HCT116 (cell line): ENCODE data around the gene UBE2L5. TPM values are rescaled to one million over a fixed set of nuclear protein-coding genes. Genes with fewer than 3 reads are reported as not detected.

Source experiments
- ATAC-seq: fragments of 200-7000 bp; cut with Tn5 transposase; 2 replicates; pipeline ENCODE4 v1.9.1; 2020; ENCODE audit warnings: mild to moderate bottlenecking, moderate library complexity
- BruUV-seq: library from RNA; stranded (reverse); fragments of 400-500 nt; replicated peaks from 2 replicates; lab custom pipeline; 2021; lab: Mats Ljungman, UMichigan
- CTCF ChIA-PET: fragments of 300-600 bp; sonication (Branson Sonifier 250); formaldehyde crosslinking; loops from one replicate; lab custom pipeline; 2021; ENCODE audit warnings: antibody characterized with exemption; lab: Charles Lee
- POLR2A ChIA-PET: fragments of 300-600, 350-600 bp; sonication (Branson Sonifier 250); formaldehyde crosslinking; loops from one replicate; lab custom pipeline; 2021; ENCODE audit warnings: antibody characterized with exemption; lab: Charles Lee
- RAD21 ChIA-PET, 2 experiments: fragments of 300-600 bp; sonication (Branson Sonifier 250); formaldehyde crosslinking; loops; one replicate each; lab custom pipeline; 2023; ENCODE audit warnings: low total read pairs in 2 of 2; ENCODE audit not compliant: uncharacterized antibody in 2 of 2, unreplicated experiment in 2 of 2, low non-redundant PET in 1 of 2; lab: Charles Lee
- DNase-seq: peaks from one replicate; pipeline ENCODE4 v3.0.0-alpha.2; 2010; ENCODE audit warnings: low read depth, low spot score
- H2AFZ ChIP-seq: fragments of 200-600 bp; shearing (Covaris generic), sonication (generic); 2 replicates; pipeline ENCODE4 v1.6.1; 2017; ENCODE audit warnings: low read depth, mixed run types, mixed read lengths, antibody characterized with exemption, low read length; ENCODE audit not compliant: poor library complexity, severe bottlenecking
- H3K27ac ChIP-seq: 2 replicates; pipeline ENCODE4 v1.5.1; 2012; ENCODE audit warnings: low read depth, low read length
- H3K27me3 ChIP-seq: fragments of 200-600 bp; sonication (generic); 2 replicates; pipeline ENCODE4 v1.6.1; 2016; ENCODE audit warnings: mixed run types, low read length, mixed read lengths; ENCODE audit not compliant: insufficient read depth
- H3K36me3 ChIP-seq, 2 experiments: fragments of 200-500 bp in 1 of 2; fragments of 200-600 bp in 1 of 2; sonication (Bioruptor generic) in 1 of 2; sonication (generic) in 1 of 2; 2 replicates each; pipeline versions ENCODE4 v1.5.1 to v1.6.1; 2014 to 2016; ENCODE audit warnings: low read length in 2 of 2, inconsistent platforms in 1 of 2, mixed read lengths in 1 of 2, mixed run types in 1 of 2; ENCODE audit not compliant: insufficient read depth in 2 of 2, control insufficient read depth in 1 of 2
- H3K4me1 ChIP-seq, 2 experiments: fragments of 200-600 bp in 1 of 2; sonication (generic) in 1 of 2; 2 replicates each; pipeline versions ENCODE4 v1.5.1 to v1.6.1; 2012 to 2017; ENCODE audit warnings: low read length in 2 of 2, inconsistent platforms in 1 of 2, mild to moderate bottlenecking in 1 of 2, mixed read lengths in 1 of 2, mixed run types in 1 of 2, moderate library complexity in 1 of 2; ENCODE audit not compliant: insufficient read depth in 2 of 2, control insufficient read depth in 1 of 2
- H3K4me2 ChIP-seq: fragments of 200-600 bp; sonication (generic); 2 replicates; pipeline ENCODE4 v1.6.1; 2017; ENCODE audit warnings: mixed run types, low read length, mixed read lengths
- H3K4me3 ChIP-seq, 2 experiments: fragments of 200-600 bp in 1 of 2; sonication (generic) in 1 of 2; replicated peaks in 1 of 2; 2 replicates each; pipeline ENCODE4 v1.5.1; 2011 to 2016; ENCODE audit warnings: low read length in 2 of 2, control low read depth in 1 of 2, low read depth in 1 of 2, mild to moderate bottlenecking in 1 of 2, mixed read lengths in 1 of 2, mixed run types in 1 of 2
- H3K79me2 ChIP-seq: fragments of 200-600 bp; sonication (generic); 2 replicates; pipeline ENCODE4 v1.6.1; 2017; ENCODE audit warnings: mild to moderate bottlenecking, mixed run types, low read length, moderate library complexity, mixed read lengths; ENCODE audit not compliant: insufficient read depth
- H3K9ac ChIP-seq: fragments of 200-600 bp; sonication (generic); 2 replicates; pipeline ENCODE4 v1.6.1; 2016; ENCODE audit warnings: low read length, mixed read lengths
- H3K9me2 ChIP-seq: fragments of 200-600 bp; sonication (generic), shearing (Covaris generic); 2 replicates; pipeline ENCODE4 v1.6.1; 2017; ENCODE audit warnings: mixed run types, mild to moderate bottlenecking, moderate library complexity; ENCODE audit not compliant: insufficient read depth
- H3K9me3 ChIP-seq, 2 experiments: fragments of 200-500 bp in 1 of 2; fragments of 200-600 bp in 1 of 2; sonication (Bioruptor generic) in 1 of 2; sonication (generic) in 1 of 2; 2 replicates each; pipeline ENCODE4 v1.6.1; 2014 to 2017; ENCODE audit warnings: low read length in 2 of 2, mixed read lengths in 2 of 2, inconsistent platforms in 1 of 2, low read depth in 1 of 2, mild to moderate bottlenecking in 1 of 2, mixed run types in 1 of 2, moderate library complexity in 1 of 2; ENCODE audit not compliant: control insufficient read depth in 1 of 2, insufficient read depth in 1 of 2
- H4K20me1 ChIP-seq: fragments of 200-600 bp; sonication (generic), shearing (Covaris generic); 2 replicates; pipeline ENCODE4 v1.6.1; 2017; ENCODE audit warnings: mixed run types, mild to moderate bottlenecking, moderate library complexity; ENCODE audit not compliant: insufficient read depth
- ATF3 ChIP-seq: IDR thresholded peaks from 2 replicates; pipeline ENCODE4 v1.6.1; 2012
- CEBPB ChIP-seq: IDR thresholded peaks from 2 replicates; pipeline ENCODE4 v1.6.1; 2012; ENCODE audit warnings: low read depth
- EGR1 ChIP-seq: IDR thresholded peaks from 2 replicates; pipeline ENCODE4 v1.6.1; 2012; ENCODE audit warnings: low read depth
- ELF1 ChIP-seq: IDR thresholded peaks from 2 replicates; pipeline ENCODE4 v1.6.1; 2012; ENCODE audit warnings: low read depth, borderline replicate concordance
- EZH2 ChIP-seq: fragments of 200-600 bp; sonication (generic); IDR thresholded peaks from 2 replicates; pipeline ENCODE4 v1.6.1; 2017; ENCODE audit warnings: antibody characterized with exemption, mixed run types
- EZH2phosphoT487 ChIP-seq: fragments of 200-600 bp; IDR thresholded peaks from 2 replicates; pipeline ENCODE4 v1.6.1; 2018; ENCODE audit warnings: antibody characterized with exemption, borderline replicate concordance
- FOSL1 ChIP-seq: IDR thresholded peaks from 2 replicates; pipeline ENCODE4 v1.6.1; 2012; ENCODE audit warnings: low read depth
- MAX ChIP-seq: IDR thresholded peaks from 2 replicates; pipeline ENCODE4 v1.6.1; 2012
- POLR2A ChIP-seq: IDR thresholded peaks from 2 replicates; pipeline ENCODE4 v1.7.0; 2011; ENCODE audit warnings: borderline replicate concordance; ENCODE audit not compliant: insufficient read depth, insufficient read length; ENCODE audit errors: extremely low read depth
- POLR2AphosphoS5 ChIP-seq: IDR thresholded peaks from 2 replicates; pipeline ENCODE4 v1.6.1; 2011; ENCODE audit warnings: mild to moderate bottlenecking, low read depth, low read length, moderate library complexity
- RAD21 ChIP-seq: IDR thresholded peaks from 2 replicates; pipeline ENCODE4 v1.6.1; 2012; ENCODE audit warnings: low read depth, mild to moderate bottlenecking
- SIN3A ChIP-seq: IDR thresholded peaks from 2 replicates; pipeline ENCODE4 v1.6.1; 2012; ENCODE audit warnings: low read depth
- SP1 ChIP-seq: IDR thresholded peaks from 2 replicates; pipeline ENCODE4 v1.6.1; 2012; ENCODE audit warnings: low read depth
- SRF ChIP-seq: IDR thresholded peaks from 2 replicates; pipeline ENCODE4 v1.6.1; 2012; ENCODE audit warnings: low read depth
- TCF7L2 ChIP-seq: IDR thresholded peaks from 2 replicates; pipeline ENCODE4 v1.7.0; 2011; ENCODE audit warnings: borderline replicate concordance, inconsistent platforms; ENCODE audit not compliant: insufficient read depth, insufficient read length; ENCODE audit errors: extremely low read depth
- YY1 ChIP-seq: IDR thresholded peaks from 2 replicates; pipeline ENCODE4 v1.6.1; 2011; ENCODE audit warnings: low read length, low read depth, moderate library complexity, mild to moderate bottlenecking; ENCODE audit not compliant: insufficient replicate concordance; ENCODE audit errors: extremely low read depth
- ZNF274 ChIP-seq: fragments of 200-500 bp; sonication (Bioruptor generic); IDR thresholded peaks from 2 replicates; pipeline ENCODE4 v1.6.1; 2014; ENCODE audit warnings: mild to moderate bottlenecking, low read depth, low read length, inconsistent platforms
- intact Hi-C: fragments of 100-400 bp; cut with micrococcal nuclease; formaldehyde crosslinking; loops from 2 replicates; pipeline ENCODE4 v1.10.0; 2022
- total RNA-seq: library from RNA; stranded (reverse); gene quantifications from one replicate; pipeline ENCODE4 v1.2.1, GENCODE V29; 2021; ENCODE audit not compliant: unreplicated experiment
- TF ChIP-seq, protein P1 (sequence below): IDR thresholded peaks from 2 replicates; pipeline ENCODE4 v1.6.1; 2012; ENCODE audit warnings: low read depth
- TF ChIP-seq, protein P2 (sequence below): IDR thresholded peaks from 2 replicates; pipeline ENCODE4 v1.6.1; 2011; ENCODE audit warnings: mild to moderate bottlenecking, low read length, moderate library complexity; ENCODE audit not compliant: insufficient replicate concordance; ENCODE audit errors: extremely low read depth
- TF ChIP-seq, protein P3 (sequence below), 3 experiments: fragments of 200-600 bp in 1 of 3; sonication (generic) in 1 of 3; IDR thresholded peaks in 2 of 3; conservative IDR thresholded peaks in 1 of 3; 2 replicates each; pipeline ENCODE4 v1.5.1; 2012 to 2017; ENCODE audit warnings: low read depth in 2 of 3, low read length in 2 of 3, antibody characterized with exemption in 1 of 3, borderline replicate concordance in 1 of 3, control low read depth in 1 of 3, mild to moderate bottlenecking in 1 of 3, mixed read lengths in 1 of 3, mixed run types in 1 of 3, moderate library complexity in 1 of 3; ENCODE audit not compliant: insufficient read depth in 1 of 3

UBE2L5 gene
- total RNA-seq, 1 experiment from 2014 or later, result 0.15 TPM

DNA sequence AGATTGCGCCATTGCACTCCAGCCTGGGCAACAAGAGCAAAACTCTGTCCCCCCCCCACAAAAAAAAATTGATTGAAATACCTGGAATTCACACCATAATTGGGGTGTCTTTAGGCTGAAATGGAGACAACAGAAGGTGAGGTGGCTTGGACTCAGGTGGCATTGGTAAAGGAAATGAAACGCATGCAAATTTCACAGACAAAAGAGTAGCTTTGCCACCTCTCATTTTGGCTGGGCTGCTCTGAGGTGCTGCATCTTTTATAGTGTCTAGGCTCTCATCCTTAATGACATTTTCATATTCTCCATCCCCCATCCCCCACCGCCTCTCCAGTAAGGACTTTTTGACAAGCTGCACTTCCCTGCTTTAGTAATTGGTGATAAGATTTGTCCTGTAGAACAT, 6.9 kb downstream of the UBE2L5 start:
- H3K9me2 ChIP-seq, result no peaks in the 10 kb centered on the region
- no peak overlapping the region for H2AFZ ChIP-seq
- peak overlapping the region in 1 of 2 experiments; percentile 49; a peak in 1 of 4 replicates for H3K4me3 ChIP-seq
- no peak for DNase-seq
- RAD21 ChIA-PET, result interaction anchor here in 1 of 2 experiments (0.5 kb wide), 1 partner anchor 298 kb away, joined by 3 read pairs; no protein-coding TSS in a partner anchor
- H3K9ac ChIP-seq, result no peak overlapping the region
- TF ChIP-seq POLR2A, result no peak
- TF ChIP-seq FOSL1, result no peak
- no peak for TF ChIP-seq SIN3A
- TF ChIP-seq RAD21, result no peak
- no peak for TF ChIP-seq SP1
- no peak for TF ChIP-seq POLR2AphosphoS5
- no peak for TF ChIP-seq EGR1
- no peak for TF ChIP-seq EZH2
- TF ChIP-seq ELF1, result no peak
- TF ChIP-seq MAX, result no peak
- TF ChIP-seq SRF, result no peak
- TF ChIP-seq ZNF274, result no peak
- TF ChIP-seq ATF3, result no peak
- TF ChIP-seq TCF7L2, result no peak
- TF ChIP-seq, protein P1, sequence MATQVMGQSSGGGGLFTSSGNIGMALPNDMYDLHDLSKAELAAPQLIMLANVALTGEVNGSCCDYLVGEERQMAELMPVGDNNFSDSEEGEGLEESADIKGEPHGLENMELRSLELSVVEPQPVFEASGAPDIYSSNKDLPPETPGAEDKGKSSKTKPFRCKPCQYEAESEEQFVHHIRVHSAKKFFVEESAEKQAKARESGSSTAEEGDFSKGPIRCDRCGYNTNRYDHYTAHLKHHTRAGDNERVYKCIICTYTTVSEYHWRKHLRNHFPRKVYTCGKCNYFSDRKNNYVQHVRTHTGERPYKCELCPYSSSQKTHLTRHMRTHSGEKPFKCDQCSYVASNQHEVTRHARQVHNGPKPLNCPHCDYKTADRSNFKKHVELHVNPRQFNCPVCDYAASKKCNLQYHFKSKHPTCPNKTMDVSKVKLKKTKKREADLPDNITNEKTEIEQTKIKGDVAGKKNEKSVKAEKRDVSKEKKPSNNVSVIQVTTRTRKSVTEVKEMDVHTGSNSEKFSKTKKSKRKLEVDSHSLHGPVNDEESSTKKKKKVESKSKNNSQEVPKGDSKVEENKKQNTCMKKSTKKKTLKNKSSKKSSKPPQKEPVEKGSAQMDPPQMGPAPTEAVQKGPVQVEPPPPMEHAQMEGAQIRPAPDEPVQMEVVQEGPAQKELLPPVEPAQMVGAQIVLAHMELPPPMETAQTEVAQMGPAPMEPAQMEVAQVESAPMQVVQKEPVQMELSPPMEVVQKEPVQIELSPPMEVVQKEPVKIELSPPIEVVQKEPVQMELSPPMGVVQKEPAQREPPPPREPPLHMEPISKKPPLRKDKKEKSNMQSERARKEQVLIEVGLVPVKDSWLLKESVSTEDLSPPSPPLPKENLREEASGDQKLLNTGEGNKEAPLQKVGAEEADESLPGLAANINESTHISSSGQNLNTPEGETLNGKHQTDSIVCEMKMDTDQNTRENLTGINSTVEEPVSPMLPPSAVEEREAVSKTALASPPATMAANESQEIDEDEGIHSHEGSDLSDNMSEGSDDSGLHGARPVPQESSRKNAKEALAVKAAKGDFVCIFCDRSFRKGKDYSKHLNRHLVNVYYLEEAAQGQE, result no peak
- no peak for TF ChIP-seq EZH2phosphoT487
- TF ChIP-seq, protein P2, sequence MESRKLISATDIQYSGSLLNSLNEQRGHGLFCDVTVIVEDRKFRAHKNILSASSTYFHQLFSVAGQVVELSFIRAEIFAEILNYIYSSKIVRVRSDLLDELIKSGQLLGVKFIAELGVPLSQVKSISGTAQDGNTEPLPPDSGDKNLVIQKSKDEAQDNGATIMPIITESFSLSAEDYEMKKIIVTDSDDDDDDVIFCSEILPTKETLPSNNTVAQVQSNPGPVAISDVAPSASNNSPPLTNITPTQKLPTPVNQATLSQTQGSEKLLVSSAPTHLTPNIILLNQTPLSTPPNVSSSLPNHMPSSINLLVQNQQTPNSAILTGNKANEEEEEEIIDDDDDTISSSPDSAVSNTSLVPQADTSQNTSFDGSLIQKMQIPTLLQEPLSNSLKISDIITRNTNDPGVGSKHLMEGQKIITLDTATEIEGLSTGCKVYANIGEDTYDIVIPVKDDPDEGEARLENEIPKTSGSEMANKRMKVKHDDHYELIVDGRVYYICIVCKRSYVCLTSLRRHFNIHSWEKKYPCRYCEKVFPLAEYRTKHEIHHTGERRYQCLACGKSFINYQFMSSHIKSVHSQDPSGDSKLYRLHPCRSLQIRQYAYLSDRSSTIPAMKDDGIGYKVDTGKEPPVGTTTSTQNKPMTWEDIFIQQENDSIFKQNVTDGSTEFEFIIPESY, result no peak
- no peak for TF ChIP-seq CEBPB
- TF ChIP-seq YY1, result no peak
- TF ChIP-seq, protein P3, sequence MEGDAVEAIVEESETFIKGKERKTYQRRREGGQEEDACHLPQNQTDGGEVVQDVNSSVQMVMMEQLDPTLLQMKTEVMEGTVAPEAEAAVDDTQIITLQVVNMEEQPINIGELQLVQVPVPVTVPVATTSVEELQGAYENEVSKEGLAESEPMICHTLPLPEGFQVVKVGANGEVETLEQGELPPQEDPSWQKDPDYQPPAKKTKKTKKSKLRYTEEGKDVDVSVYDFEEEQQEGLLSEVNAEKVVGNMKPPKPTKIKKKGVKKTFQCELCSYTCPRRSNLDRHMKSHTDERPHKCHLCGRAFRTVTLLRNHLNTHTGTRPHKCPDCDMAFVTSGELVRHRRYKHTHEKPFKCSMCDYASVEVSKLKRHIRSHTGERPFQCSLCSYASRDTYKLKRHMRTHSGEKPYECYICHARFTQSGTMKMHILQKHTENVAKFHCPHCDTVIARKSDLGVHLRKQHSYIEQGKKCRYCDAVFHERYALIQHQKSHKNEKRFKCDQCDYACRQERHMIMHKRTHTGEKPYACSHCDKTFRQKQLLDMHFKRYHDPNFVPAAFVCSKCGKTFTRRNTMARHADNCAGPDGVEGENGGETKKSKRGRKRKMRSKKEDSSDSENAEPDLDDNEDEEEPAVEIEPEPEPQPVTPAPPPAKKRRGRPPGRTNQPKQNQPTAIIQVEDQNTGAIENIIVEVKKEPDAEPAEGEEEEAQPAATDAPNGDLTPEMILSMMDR (IDR thresholded peaks at IDR 0.05 in 2 of 3, conservative IDR thresholded peaks at IDR 0.05 in 1 of 3; ENCODE audit: borderline replicate concordance in 1 of 3, insufficient read depth in 1 of 3, low read depth in 2 of 3, low read length in 2 of 3), result no peak
- TF ChIP-seq, all 23 proteins: peak for 0
- ChIA-PET POLR2A (interaction anchor here (0.6 kb wide), 1 partner anchor 43 kb away, joined by 3 read pairs; no protein-coding TSS in a partner anchor), CTCF (no interaction called here)
- Histone ChIP-seq H3K9me3 (no peaks in the 10 kb centered on the region), H3K27me3 (no peaks in the 10 kb centered on the region), H3K4me2 (peak overlapping the region; percentile 80), H3K36me3 (no peaks in the 10 kb centered on the region), H4K20me1 (no peaks in the 10 kb centered on the region), H3K79me2 (no peaks in the 10 kb centered on the region), H3K4me1 (peaks cover 32 to 54% of the 10 kb centered on the region in 2 experiments), H3K27ac (peak overlapping the region; percentile 88; the same call in 1 of the 2 replicates)
- no peak for ATAC-seq
- no TSS peak for BruUV-seq
- intact Hi-C loops, result no loop called here
